ENCODE results near the gene KRT86.

DNA sequence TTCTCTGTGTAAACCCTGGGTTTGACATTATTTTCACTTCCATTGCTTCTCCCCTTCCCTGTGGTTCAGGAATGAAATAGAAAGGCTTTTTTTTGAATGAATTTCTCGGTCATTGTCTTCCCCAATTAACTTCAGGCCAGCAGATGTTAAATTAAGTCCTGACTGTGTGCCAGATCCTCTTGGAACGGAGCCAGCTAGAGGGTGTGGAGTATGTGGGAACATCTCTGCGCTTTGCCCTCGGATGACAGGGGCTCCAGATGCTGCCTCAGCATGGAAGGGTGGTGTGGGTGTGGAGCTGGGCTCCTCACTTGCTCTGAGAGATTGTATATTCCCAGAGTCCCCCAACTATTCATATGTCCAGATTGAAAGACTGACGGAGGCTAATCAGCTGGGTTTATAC, 79.8 kb downstream of the KRT86 start:
- TF ChIP-seq, protein P1, sequence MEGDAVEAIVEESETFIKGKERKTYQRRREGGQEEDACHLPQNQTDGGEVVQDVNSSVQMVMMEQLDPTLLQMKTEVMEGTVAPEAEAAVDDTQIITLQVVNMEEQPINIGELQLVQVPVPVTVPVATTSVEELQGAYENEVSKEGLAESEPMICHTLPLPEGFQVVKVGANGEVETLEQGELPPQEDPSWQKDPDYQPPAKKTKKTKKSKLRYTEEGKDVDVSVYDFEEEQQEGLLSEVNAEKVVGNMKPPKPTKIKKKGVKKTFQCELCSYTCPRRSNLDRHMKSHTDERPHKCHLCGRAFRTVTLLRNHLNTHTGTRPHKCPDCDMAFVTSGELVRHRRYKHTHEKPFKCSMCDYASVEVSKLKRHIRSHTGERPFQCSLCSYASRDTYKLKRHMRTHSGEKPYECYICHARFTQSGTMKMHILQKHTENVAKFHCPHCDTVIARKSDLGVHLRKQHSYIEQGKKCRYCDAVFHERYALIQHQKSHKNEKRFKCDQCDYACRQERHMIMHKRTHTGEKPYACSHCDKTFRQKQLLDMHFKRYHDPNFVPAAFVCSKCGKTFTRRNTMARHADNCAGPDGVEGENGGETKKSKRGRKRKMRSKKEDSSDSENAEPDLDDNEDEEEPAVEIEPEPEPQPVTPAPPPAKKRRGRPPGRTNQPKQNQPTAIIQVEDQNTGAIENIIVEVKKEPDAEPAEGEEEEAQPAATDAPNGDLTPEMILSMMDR (IDR thresholded peaks at IDR 0.05), result no peak
- TF ChIP-seq POLR2A (IDR thresholded peaks at IDR 0.05), result no peak
